Spleen (tissue), 11 donors: Measurements from ENCODE around the gene ALDH3A2. TPM values are rescaled to one million over a fixed set of nuclear protein-coding genes. Genes with fewer than 3 reads are reported as not detected.

Experiments used
- DNase-seq: peaks from one replicate; pipeline ENCODE4 v3.0.0-alpha.2; 2020
- H3K27ac ChIP-seq, 8 donors: fragments of 200-600 bp; sonication (generic) in 7 of 8; 1 replicate in 4 of 8; 2 replicates in 4 of 8; pipeline versions ENCODE4 v1.5.0 to v1.8.0; 2016 to 2021; ENCODE audit warnings: inconsistent platforms in 4 of 8, mild to moderate bottlenecking in 4 of 8, moderate library complexity in 1 of 8
- H3K27me3 ChIP-seq, 7 donors: fragments of 200-600 bp; sonication (generic) in 6 of 7; replicated peaks in 1 of 7; 1 replicate in 4 of 7; 2 replicates in 3 of 7; pipeline versions ENCODE4 v1.5.0 to v1.8.0; 2016 to 2021; ENCODE audit warnings: inconsistent platforms in 3 of 7, mild to moderate bottlenecking in 1 of 7
- H3K36me3 ChIP-seq, 6 donors: fragments of 200-600 bp; sonication (generic) in 5 of 6; 1 replicate in 4 of 6; 2 replicates in 2 of 6; pipeline versions ENCODE4 v1.5.0 to v1.8.0; 2016 to 2021; ENCODE audit warnings: inconsistent platforms in 2 of 6
- H3K4me1 ChIP-seq, 6 donors: fragments of 200-600 bp; sonication (generic) in 5 of 6; 1 replicate in 3 of 6; 2 replicates in 3 of 6; pipeline versions ENCODE4 v1.5.0 to v1.8.0; 2016 to 2021; ENCODE audit warnings: inconsistent platforms in 3 of 6
- H3K4me3 ChIP-seq, 8 donors: fragments of 200-600 bp; sonication (generic) in 7 of 8; 1 replicate in 4 of 8; 2 replicates in 4 of 8; pipeline versions ENCODE4 v1.5.0 to v1.8.0; 2016 to 2021; ENCODE audit warnings: inconsistent platforms in 4 of 8, mild to moderate bottlenecking in 4 of 8, moderate library complexity in 2 of 8
- H3K9me3 ChIP-seq, 8 donors: fragments of 200-600 bp; sonication (generic) in 7 of 8; 1 replicate in 4 of 8; 2 replicates in 4 of 8; pipeline versions ENCODE4 v1.5.0 to v1.8.0; 2016 to 2021; ENCODE audit warnings: inconsistent platforms in 4 of 8
- POLR2A ChIP-seq, 3 donors: fragments of 450-650 bp; IDR thresholded peaks; one replicate each; pipeline ENCODE4 v1.5.1; 2017; ENCODE audit warnings: antibody characterized with exemption in 3 of 3, mild to moderate bottlenecking in 1 of 3
- POLR2AphosphoS5 ChIP-seq, 3 donors: sonication (generic); formaldehyde crosslinking; IDR thresholded peaks; one replicate each; pipeline ENCODE4 v1.5.1; 2017; ENCODE audit warnings: antibody characterized with exemption in 3 of 3
- WGBS, 5 donors: extraction: QIAGEN DNeasy Blood & Tissue Kit in 3 of 5; methylation state at CpG; one replicate each; pipeline versions ENCODE4 v1.1.5 to v1.1.7; 2013 to 2018; 5-methylcytosine and 5-hydroxymethylcytosine counted together
- intact Hi-C: fragments of 100-400 bp; cut with DNase I; formaldehyde crosslinking; loops from one replicate; pipeline ENCODE4 v1.15.0; 2023; ENCODE audit warnings: low total_unique reads
- polyA plus RNA-seq, 3 donors: library from polyadenylated mRNA; stranded (reverse); fragments of 200-250 nt; gene quantifications; one replicate each; pipeline ENCODE4 v1.2.1, GENCODE V29; 2013
- total RNA-seq, 7 donors: library from RNA; depleted of rRNA in 3 of 7; stranded (reverse); fragments of >200 nt in 3 of 7; fragmentation: NEBNext Ultra II Directional in 4 of 7; extraction: Animal tissue kit (Norgen Biotek cat#: 25700) in 4 of 7; gene quantifications; one replicate each; pipeline versions ENCODE4 v1.1.0 to v1.2.1, GENCODE V29; 2016 to 2021
- TF ChIP-seq, protein P1 (sequence below), 11 experiments: fragments of 200-600 bp in 7 of 11; fragments of 450-650 bp in 4 of 11; sonication (generic) in 4 of 11; IDR thresholded peaks in 8 of 11; conservative IDR thresholded peaks in 3 of 11; 1 replicate in 7 of 11; 2 replicates in 4 of 11; pipeline versions ENCODE4 v1.4.0 to v1.8.0; 2016 to 2021; ENCODE audit warnings: antibody characterized with exemption in 11 of 11, inconsistent platforms in 4 of 11, mild to moderate bottlenecking in 1 of 11
- donor health status: healthy with polysubstance abuse.
- donor health status: DM: no; HTN: no; CAD: no; lungs with moderate emphysema.
- donor health status: DM: no; HTN: no; CAD: no.
- donor health status: Bipolar disorder and iron deficiency.
- donor health status: healthy.
- donor health status: DM: no; HTN: no; CAD: no.
- donor health status: DM: yes; HTN: yes; CAD: no.

The ALDH3A2 gene
- total and polyA plus RNA-seq, 10 donors: 14.4 to 73.1 (median 50.7) TPM

DNA sequence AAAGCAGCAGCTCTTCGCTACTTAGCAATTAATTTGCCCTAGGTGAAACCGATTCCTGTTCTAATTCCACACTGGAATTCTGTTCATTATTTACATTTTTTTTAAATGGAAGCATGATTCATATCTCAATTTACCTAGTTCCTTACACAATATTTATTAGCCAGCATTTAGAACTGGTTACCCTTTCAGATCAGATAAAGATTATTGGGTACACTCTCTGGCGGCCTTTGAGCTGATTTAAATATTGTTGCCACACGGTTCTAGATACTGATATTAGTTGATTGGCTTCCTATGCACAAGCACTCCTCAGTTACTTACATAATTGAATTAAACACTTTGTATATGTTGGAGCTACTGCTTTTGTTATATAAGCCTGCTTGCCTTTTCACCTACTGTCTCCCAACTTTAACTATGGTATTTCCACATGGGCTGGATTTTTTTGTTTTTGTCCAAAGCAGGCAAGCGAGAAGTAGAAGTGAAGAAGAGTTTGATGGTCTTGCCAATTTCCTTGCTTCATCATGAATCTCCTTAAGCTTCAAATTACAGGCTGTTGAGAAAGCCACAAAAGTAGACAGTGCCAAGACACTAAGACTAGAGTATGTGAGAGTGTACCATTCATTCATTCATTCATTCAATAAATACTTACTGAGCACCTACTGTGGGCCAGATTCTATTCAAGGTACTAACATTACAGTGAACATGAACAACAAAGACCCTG, 3.9 kb upstream of the ALDH3A2 start:
- H3K9me3 ChIP-seq: peaks cover 0 to 2% (median 0%) of the 10 kb centered on the region in 8 donors
- no peak overlapping the region for H3K4me3 ChIP-seq
- no peak for DNase-seq
- intact Hi-C loops: loop anchor here (10.0 kb wide), 2 partner anchors 120 to 130 kb away; no protein-coding TSS in a partner anchor
- TF ChIP-seq POLR2AphosphoS5 (IDR thresholded peaks at IDR 0.05) (no peak), POLR2A (IDR thresholded peaks at IDR 0.05) (no peak)
- TF ChIP-seq, protein P1, sequence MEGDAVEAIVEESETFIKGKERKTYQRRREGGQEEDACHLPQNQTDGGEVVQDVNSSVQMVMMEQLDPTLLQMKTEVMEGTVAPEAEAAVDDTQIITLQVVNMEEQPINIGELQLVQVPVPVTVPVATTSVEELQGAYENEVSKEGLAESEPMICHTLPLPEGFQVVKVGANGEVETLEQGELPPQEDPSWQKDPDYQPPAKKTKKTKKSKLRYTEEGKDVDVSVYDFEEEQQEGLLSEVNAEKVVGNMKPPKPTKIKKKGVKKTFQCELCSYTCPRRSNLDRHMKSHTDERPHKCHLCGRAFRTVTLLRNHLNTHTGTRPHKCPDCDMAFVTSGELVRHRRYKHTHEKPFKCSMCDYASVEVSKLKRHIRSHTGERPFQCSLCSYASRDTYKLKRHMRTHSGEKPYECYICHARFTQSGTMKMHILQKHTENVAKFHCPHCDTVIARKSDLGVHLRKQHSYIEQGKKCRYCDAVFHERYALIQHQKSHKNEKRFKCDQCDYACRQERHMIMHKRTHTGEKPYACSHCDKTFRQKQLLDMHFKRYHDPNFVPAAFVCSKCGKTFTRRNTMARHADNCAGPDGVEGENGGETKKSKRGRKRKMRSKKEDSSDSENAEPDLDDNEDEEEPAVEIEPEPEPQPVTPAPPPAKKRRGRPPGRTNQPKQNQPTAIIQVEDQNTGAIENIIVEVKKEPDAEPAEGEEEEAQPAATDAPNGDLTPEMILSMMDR (IDR thresholded peaks at IDR 0.05 in 8 of 11, conservative IDR thresholded peaks at IDR 0.05 in 3 of 11): no peak
- WGBS, 5 donors: 82 to 91% (median 85%) methylated on average over 5 of the region's 5 CpGs
- peaks cover 8 to 38% (median 30%) of the 10 kb centered on the region in 6 donors for H3K4me1 ChIP-seq
- no peaks in the 10 kb centered on the region for H3K27me3 ChIP-seq
- H3K36me3 ChIP-seq: no peaks in the 10 kb centered on the region
- H3K27ac ChIP-seq: no peak overlapping the region

DNA sequence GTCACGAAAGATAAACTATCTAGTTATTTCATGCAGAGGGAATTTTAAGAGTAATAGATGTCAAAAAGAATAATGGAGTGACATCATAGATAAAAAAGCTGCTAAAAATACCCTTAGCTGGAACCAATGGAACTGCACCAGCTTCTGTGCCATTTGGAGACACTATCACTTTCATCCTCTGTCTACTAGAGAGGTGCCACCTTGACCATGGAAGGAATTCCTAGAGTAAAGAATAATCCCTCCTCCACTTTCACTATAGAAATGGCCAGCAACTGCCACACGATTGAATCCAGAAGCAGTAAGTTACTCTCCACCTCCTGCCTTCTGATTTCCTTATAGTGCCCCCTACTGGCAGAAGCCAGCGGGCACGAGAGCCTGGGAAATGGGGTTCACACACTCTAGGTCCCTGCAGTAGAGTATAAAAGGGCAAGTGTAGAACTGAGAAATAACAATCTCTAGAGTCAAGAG, 2.8 kb upstream of the ALDH3A2 start:
- Histone ChIP-seq H3K36me3 (no peaks in the 10 kb centered on the region), H3K4me1 (peaks cover 13 to 49% (median 41%) of the 10 kb centered on the region in 6 donors), H3K4me3 (no peak overlapping the region), H3K9me3 (no peaks in the 10 kb centered on the region), H3K27ac (peak overlapping the region in 4 of 8 donors; percentile 90 to 97 (median 94)), H3K27me3 (no peaks in the 10 kb centered on the region)
- no peak for DNase-seq
- intact Hi-C loops: loop anchor here (10.0 kb wide), 2 partner anchors 119 to 131 kb away; no protein-coding TSS in a partner anchor
- 25 to 37% (median 28%) methylated on average over 4 of the region's 4 CpGs for WGBS, 5 donors
- TF ChIP-seq POLR2AphosphoS5 (IDR thresholded peaks at IDR 0.05) (no peak), POLR2A (IDR thresholded peaks at IDR 0.05) (no peak)
- TF ChIP-seq, protein P1 (IDR thresholded peaks at IDR 0.05 in 8 of 11, conservative IDR thresholded peaks at IDR 0.05 in 3 of 11): peak in 10 of 11 experiments; percentile 19 to 79 (median 65)

DNA sequence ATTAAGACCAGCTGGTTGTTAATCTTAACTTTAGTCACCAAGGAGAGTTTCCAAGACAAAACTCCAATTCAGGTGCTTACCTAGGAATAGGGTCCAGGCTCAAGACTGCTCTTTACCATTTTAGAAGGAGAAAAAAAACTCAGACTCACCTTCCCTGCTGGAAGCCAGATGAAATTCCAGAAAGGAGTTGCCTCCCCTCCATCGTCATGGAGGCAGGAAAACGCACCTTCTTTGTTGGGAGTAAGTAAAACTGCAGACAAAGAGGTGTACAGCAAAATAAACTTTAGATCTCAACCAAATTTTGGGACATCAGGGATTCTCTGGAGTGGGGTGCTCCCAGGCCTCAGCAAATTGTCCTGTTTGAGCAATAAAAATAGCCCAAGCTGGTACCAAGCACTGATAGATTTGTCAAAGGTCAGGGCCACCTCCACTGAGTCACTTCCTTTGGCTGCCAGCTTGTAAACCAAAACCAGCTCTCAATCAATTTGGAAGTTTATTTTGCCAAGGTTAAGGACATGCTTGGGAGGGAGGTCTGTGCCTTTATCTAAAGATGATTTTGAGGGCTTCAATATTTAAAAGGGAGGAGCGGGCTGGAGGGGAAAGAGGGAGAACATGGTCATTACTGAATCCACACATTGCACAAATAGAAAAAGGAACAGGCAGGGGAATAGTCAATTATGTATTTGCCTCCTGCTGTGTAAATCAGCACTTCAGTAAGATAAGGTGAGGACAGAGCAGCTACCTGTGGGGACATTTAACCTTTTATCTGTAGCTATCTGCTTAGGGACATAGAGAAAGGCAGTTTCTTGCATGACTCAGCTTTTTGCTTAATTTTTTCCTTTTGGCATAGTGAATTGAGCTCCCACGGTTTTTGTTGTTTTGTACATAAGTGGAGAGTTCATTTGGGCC, 1.5 kb upstream of the ALDH3A2 start:
- Histone ChIP-seq H3K4me3 (peak overlapping the region in 3 of 8 donors; percentile 74 to 100 (median 91)), H3K27ac (peak overlapping the region; percentile 90 to 98 (median 95)), H3K27me3 (no peaks in the 10 kb centered on the region), H3K9me3 (no peaks in the 10 kb centered on the region), H3K36me3 (peaks cover 0 to 5% (median 0%) of the 10 kb centered on the region in 6 donors), H3K4me1 (peaks cover 18 to 62% (median 50%) of the 10 kb centered on the region in 6 donors)
- no peak for DNase-seq
- TF ChIP-seq POLR2AphosphoS5 (IDR thresholded peaks at IDR 0.05) (peak in 1 of 3 donors; percentile 19), POLR2A (IDR thresholded peaks at IDR 0.05) (no peak)
- intact Hi-C loops: loop anchor here (10.0 kb wide), 2 partner anchors 118 to 132 kb away; no protein-coding TSS in a partner anchor
- WGBS, 5 donors: 57 to 72% (median 67%) methylated on average over 4 of the region's 4 CpGs

DNA sequence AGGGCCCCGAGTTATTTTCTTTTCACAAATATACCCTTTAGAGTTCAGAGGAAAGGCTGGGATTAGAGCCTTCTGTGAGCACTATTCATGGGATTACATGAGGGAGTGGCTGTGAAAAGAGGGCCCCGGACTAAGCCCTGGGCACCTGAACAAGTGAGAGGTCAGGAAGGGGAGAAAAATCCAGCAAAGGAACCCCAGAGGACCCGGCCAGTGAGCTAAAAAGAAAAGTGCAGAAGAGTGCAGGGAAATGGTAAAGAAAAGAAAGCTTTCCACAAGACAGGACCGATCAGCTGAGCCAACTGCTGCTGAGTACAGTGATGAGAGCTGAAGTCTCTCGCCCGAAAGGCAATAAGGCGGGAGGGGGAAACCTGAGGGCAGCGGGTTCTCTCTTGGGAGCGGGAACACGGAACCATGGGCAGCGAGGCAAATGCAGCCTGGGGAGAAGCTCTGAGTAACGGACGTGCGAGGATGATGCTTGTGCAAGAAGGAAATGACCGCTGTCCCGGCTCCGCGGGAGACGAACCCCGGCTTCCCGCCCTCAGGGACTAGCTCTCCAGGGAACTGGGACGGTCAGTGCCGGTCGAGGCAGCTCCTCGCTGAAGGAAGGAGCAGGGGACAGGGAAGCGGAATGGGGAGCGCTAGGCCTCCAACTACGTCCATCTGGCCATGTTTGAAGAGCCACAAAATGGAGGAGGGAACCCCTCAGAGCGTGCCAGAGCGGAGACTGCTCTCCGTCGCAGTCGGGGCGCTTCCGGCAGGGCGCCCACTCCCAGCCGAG, 665 bp upstream of the ALDH3A2 start:
- H3K27me3 ChIP-seq: no peaks in the 10 kb centered on the region
- TF ChIP-seq, protein P1 (IDR thresholded peaks at IDR 0.05 in 8 of 11, conservative IDR thresholded peaks at IDR 0.05 in 3 of 11): no peak
- no peak for TF ChIP-seq POLR2A (IDR thresholded peaks at IDR 0.05)
- TF ChIP-seq POLR2AphosphoS5 (IDR thresholded peaks at IDR 0.05): no peak
- H3K27ac ChIP-seq: peak overlapping the region; percentile 90 to 98 (median 95)
- 3 to 4% (median 3%) methylated on average over 29 to 37 of the region's 37 CpGs for WGBS, 5 donors
- peak overlapping the region; percentile 36 to 100 (median 92) for H3K4me3 ChIP-seq
- no peaks in the 10 kb centered on the region for H3K9me3 ChIP-seq
- intact Hi-C loops: loop anchor here (10.0 kb wide), 2 partner anchors 117 to 133 kb away; no protein-coding TSS in a partner anchor
- peaks cover 0 to 14% (median 2%) of the 10 kb centered on the region in 6 donors for H3K36me3 ChIP-seq
- peak; percentile 90 for DNase-seq
- peaks cover 18 to 69% (median 53%) of the 10 kb centered on the region in 6 donors for H3K4me1 ChIP-seq
